ENCODE measurements around the gene TCFL5.

DNA sequence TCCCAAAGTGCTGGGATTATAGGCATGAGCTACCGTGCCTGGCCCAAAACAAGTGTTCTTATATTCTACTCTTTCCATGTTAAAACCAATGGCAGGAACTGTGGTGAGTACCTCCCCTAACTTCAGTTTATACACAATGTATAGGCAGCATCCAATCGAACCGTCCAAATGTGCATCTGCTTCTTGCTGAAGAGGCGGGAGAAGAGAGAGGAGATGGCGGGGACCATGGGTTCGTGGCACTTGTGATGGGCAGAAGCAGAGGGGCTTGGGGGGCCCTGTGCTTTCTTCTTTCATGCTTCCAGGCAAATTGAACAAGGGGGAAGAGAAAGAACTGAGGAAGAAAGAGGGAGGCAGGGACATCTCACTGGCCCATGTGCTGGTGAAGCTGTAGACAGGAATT is 11.2 kb upstream of the TCFL5 start:
- TF ChIP-seq EZH2 (IDR thresholded peaks at IDR 0.05; ENCODE audit: insufficient read depth, poor library complexity, severe bottlenecking) (no peak), EZH2phosphoT487 (IDR thresholded peaks at IDR 0.05; ENCODE audit: insufficient read depth, low read depth) (no peak)

Data from GM23248 (cell line).